HG02678 (cell line): Measurements from ENCODE around the gene TPP1.

Source experiments
- ATAC-seq: cut with Tn5 transposase; IDR thresholded peaks from one replicate; pipeline ENCODE4 v1.9.1; 2021; ENCODE audit warnings: mild to moderate bottlenecking, moderate library complexity; ENCODE audit not compliant: unreplicated experiment

The TPP1 gene

GRCh38 chr11:6566704-6567370 lies 52.4 kb downstream of the TPP1 start:
- ATAC-seq = no peak

GRCh38 chr11:6565988-6566703 lies 53.1 kb downstream of the TPP1 start:
- ATAC-seq = no peak

- ATAC-seq = no peak
Measured at GRCh38 chr11:6565325-6565724, 53.9 kb downstream of the TPP1 start.

DNA sequence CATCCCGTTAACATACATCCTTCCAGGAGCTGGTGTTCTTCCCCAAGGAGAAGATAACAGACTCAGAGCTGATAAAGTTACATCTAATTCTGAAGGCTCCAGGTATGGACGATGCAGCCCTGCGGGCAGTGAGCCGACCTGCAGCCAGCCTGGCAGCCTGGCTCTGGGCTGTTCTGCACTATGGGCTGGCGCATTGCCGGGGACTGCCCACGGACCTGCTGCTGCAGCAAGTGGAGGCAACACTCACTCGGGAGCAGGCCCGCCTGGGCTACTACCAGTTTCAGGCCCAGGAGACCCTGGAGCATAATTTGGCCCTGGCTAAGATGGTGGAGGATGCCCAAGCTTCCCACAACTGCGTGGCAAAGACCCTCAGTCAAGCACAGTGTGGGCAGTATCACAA lies 55.6 kb downstream of the TPP1 start:
- no peak for ATAC-seq

DNA sequence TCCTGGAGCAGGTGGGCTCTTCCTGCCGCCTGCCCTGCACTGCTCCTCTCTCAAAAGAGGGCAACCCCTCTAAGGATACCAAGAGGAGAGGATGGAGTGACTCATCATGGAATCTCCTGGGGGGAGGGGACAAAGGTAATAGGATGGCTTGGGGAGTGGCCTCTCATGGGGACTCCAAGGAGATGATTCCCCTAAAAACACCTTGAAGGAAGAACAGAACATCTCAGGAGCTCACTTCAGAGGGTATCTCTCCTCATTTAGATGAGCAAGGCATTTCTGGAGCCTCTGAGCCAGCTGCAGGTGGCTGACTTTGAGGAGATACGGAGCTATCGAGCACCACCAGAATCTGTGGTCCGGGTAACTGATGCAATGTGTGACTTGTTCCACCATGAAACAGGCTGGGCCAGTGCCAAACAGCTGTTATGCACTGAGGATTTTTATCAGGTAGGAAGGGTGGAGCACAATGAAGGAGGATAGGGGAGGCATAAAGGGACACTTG lies 56.1 kb downstream of the TPP1 start:
- ATAC-seq = no peak
